GM12873 (cell line): ENCODE data around the gene PTPRM.

Experiments
- CTCF ChIP-seq: IDR thresholded peaks from 2 replicates; pipeline ENCODE4 v1.5.1; 2012; ENCODE audit warnings: low read depth, mild to moderate bottlenecking, moderate library complexity, low read length, control low read depth; ENCODE audit not compliant: insufficient read depth; ENCODE audit errors: missing control alignments

The PTPRM gene

GRCh38 chr18:7601936-7602335 lies 34.8 kb downstream of the PTPRM start:
- no peak for TF ChIP-seq CTCF

GRCh38 chr18:7603259-7604000 lies 36.3 kb downstream of the PTPRM start:
- no peak for TF ChIP-seq CTCF

GRCh38 chr18:7604361-7604760 lies 37.2 kb downstream of the PTPRM start:
- TF ChIP-seq CTCF = no peak

GRCh38 chr18:7605705-7606104 lies 38.6 kb downstream of the PTPRM start:
- no peak for TF ChIP-seq CTCF

- TF ChIP-seq CTCF = no peak
Observed at GRCh38 chr18:7607540-7608173, 40.5 kb downstream of the PTPRM start.

- TF ChIP-seq CTCF = no peak
Observed at GRCh38 chr18:7608174-7608550, 41.0 kb downstream of the PTPRM start.

- no peak for TF ChIP-seq CTCF
Observed at GRCh38 chr18:7608781-7609201, 41.7 kb downstream of the PTPRM start.
